NCI-H1048 (cell line): ENCODE results near the gene NPHP3.
A peak's percentile ranks its signal among the peaks of the same experiment; 100 is the strongest.
"Not testable (repeated sequence)": the region's sequence is repeated elsewhere in the genome, so short reads cannot be mapped to it uniquely, and the experiment has no call there.

ENCODE experiments used
- DNase-seq: peaks from one replicate; lab custom pipeline; 2025; lab: John Stamatoyannopoulos, UW

The NPHP3 gene

GRCh38 chr3:132722165-132723023 lies at the start of gene NPHP3:
Gene NPHP3 (minus strand): TSS chr3:132722409. CDS start chr3:132722355, 54 bp downstream.
- peak; percentile 79 for DNase-seq

- no peak for DNase-seq
Observed at GRCh38 chr3:132758740-132759139, 36.5 kb upstream of the NPHP3 start.

- DNase-seq = no peak
Observed at GRCh38 chr3:132756108-132756650, 34.0 kb upstream of the NPHP3 start.

GRCh38 chr3:132753946-132754345 lies 31.7 kb upstream of the NPHP3 start:
- no peak for DNase-seq

- no peak for DNase-seq
Observed at GRCh38 chr3:132749786-132750185, 27.6 kb upstream of the NPHP3 start.

- DNase-seq = not testable (repeated sequence)
Observed at GRCh38 chr3:132746720-132747119, 24.5 kb upstream of the NPHP3 start.

- no peak for DNase-seq
Observed at GRCh38 chr3:132738314-132738713, 16.1 kb upstream of the NPHP3 start.

GRCh38 chr3:132735589-132735988 lies 13.4 kb upstream of the NPHP3 start:
- DNase-seq = no peak

- peak; percentile 39 for DNase-seq
Observed at GRCh38 chr3:132730891-132731580, 8.8 kb upstream of the NPHP3 start.

- DNase-seq = no peak
Observed at GRCh38 chr3:132726341-132726823, 4.2 kb upstream of the NPHP3 start.

- no peak for DNase-seq
Observed at GRCh38 chr3:132723024-132723950, 1.1 kb upstream of the NPHP3 start.

- no peak for DNase-seq
Observed at GRCh38 chr3:132721479-132722164, 587 bp downstream of the NPHP3 start.

GRCh38 chr3:132720228-132720627 lies 2.0 kb downstream of the NPHP3 start:
- no peak for DNase-seq

- DNase-seq = no peak
Observed at GRCh38 chr3:132716372-132716771, 5.8 kb downstream of the NPHP3 start.

- no peak for DNase-seq
Observed at GRCh38 chr3:132713977-132714727, 8.1 kb downstream of the NPHP3 start.

- DNase-seq = no peak
Observed at GRCh38 chr3:132710311-132710710, 11.9 kb downstream of the NPHP3 start.

GRCh38 chr3:132709761-132710160 lies 12.4 kb downstream of the NPHP3 start:
- DNase-seq = no peak

- no peak for DNase-seq
Observed at GRCh38 chr3:132703733-132704132, 18.5 kb downstream of the NPHP3 start.

GRCh38 chr3:132695422-132695821 lies 26.8 kb downstream of the NPHP3 start:
- DNase-seq = no peak

GRCh38 chr3:132694991-132695390 lies 27.2 kb downstream of the NPHP3 start:
- no peak for DNase-seq
